Measurements from ENCODE around the gene RPTOR. TPM values are rescaled to one million over a fixed set of nuclear protein-coding genes. Genes with fewer than 3 reads are reported as not detected.

The RPTOR gene
- total and polyA plus RNA-seq, 10 of the 15 experiments (the other 5 are each of a cell fraction or from before 2014, with no cell fraction given), result 0.18 to 32.1 (median 7.8) TPM

DNA sequence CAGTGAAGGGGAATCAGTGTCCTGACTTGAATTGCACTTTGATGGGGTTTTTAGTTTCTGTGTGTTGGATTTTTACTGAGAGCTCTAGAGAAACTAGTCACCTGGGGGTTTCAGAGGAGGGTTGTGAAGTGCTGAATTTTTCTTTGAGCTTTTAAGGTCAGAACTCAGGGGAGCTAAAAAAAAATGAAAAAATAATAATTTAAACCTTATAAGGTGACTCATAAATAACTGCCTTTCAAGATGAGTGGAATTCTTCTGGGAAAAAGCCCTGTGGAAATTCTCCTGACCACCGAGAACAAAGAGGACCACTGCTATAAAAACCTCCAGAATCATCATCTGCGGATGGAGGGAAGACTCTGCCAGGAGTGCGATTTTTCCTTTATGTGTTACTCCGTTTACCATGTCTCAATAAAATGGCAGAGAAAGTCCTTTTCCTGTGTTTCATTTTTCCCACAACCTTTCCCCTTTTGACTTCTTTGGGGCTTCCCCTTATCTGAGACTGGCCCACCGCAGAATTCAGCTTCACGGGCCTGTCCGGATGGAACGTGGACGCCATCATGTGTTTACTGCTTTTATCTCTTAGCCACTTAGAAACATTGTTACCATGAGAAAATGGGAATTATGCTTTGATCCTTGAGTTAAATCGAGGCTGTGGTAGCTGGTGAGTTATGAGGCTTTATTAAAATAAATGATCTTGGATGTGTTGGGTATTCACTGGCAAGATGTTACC lies 39.7 kb downstream of the RPTOR start:
- TF ChIP-seq SMAD1 (IDR thresholded peaks at IDR 0.05; ENCODE audit: low read depth, partially characterized antibody), result no peak
- no peak for TF ChIP-seq IRF5 (IDR thresholded peaks at IDR 0.05; ENCODE audit: borderline replicate concordance)
- TF ChIP-seq, protein P1, sequence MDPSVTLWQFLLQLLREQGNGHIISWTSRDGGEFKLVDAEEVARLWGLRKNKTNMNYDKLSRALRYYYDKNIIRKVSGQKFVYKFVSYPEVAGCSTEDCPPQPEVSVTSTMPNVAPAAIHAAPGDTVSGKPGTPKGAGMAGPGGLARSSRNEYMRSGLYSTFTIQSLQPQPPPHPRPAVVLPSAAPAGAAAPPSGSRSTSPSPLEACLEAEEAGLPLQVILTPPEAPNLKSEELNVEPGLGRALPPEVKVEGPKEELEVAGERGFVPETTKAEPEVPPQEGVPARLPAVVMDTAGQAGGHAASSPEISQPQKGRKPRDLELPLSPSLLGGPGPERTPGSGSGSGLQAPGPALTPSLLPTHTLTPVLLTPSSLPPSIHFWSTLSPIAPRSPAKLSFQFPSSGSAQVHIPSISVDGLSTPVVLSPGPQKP (IDR thresholded peaks at IDR 0.05; ENCODE audit: low read depth, low read length), result no peak
- H3K79me2 ChIP-seq (ENCODE audit: control insufficient read depth, insufficient read depth, low read length), result peaks cover 14% of the 10 kb centered on the region
- POLR2A ChIA-PET, result interaction anchor here (1.3 kb wide), 1 partner anchor 13 kb away, joined by 3 read pairs; no protein-coding TSS in a partner anchor

More for the DNA sequence above, 39.7 kb downstream of the RPTOR start:
- ChIA-PET RAD21 (ENCODE audit: unreplicated experiment) (interaction anchor here (1.4 kb wide), 1 partner anchor 157 kb away, joined by 3 read pairs; no protein-coding TSS in a partner anchor), CTCF (interaction anchor here (1.2 to 2.7 kb wide), 3 partner anchors 9 to 13 kb away, joined by 3 to 11 read pairs (median 4); no protein-coding TSS in a partner anchor), SMC1A (ENCODE audit: uncharacterized antibody, unreplicated experiment) (interaction anchor here (0.7 to 1.8 kb wide), 3 partner anchors 9 to 23 kb away, joined by 4 to 6 read pairs (median 4); no protein-coding TSS in a partner anchor)
- DNase-seq (ENCODE audit: low read depth, low spot score) (no peak), FAIRE-seq (no peak), ATAC-seq (no peak)
- Histone ChIP-seq H3K27ac (ENCODE audit: control insufficient read depth, insufficient read depth) (no peak overlapping the region), H2AFZ (ENCODE audit: control insufficient read depth, low read depth, low read length) (no peak overlapping the region), H3K27me3 (replicated peaks in 1 of 2; ENCODE audit: control insufficient read depth in 2 of 2, insufficient read depth in 2 of 2, low read length in 1 of 2) (no peaks in the 10 kb centered on the region), H3K36me3 (ENCODE audit: control insufficient read depth in 2 of 2, insufficient read depth in 2 of 2, low read length in 1 of 2) (peaks cover 4% of the 10 kb centered on the region in 2 experiments; a peak in 3 of 4 replicates), H4K20me1 (ENCODE audit: control insufficient read depth, insufficient read depth) (no peaks in the 10 kb centered on the region), H3K4me2 (ENCODE audit: control insufficient read depth, insufficient read depth) (no peak overlapping the region), H3K9ac (ENCODE audit: control insufficient read depth, insufficient read depth, low read length) (no peak overlapping the region), H3K9me3 (replicated peaks; ENCODE audit: control insufficient read depth, insufficient read depth, low read length) (no peaks in the 10 kb centered on the region), H3K4me3 (no peak overlapping the region), H3K4me1 (ENCODE audit: control insufficient read depth, insufficient read depth, low read length) (no peaks in the 10 kb centered on the region; the same call in 1 of the 2 replicates)
- WGBS (ENCODE audit: insufficient coverage, insufficient replicate concordance, low lambda C conversion rate, missing lambda C conversion rate), result 82% methylated on average over 10 of the region's 10 CpGs
- BruUV-seq (replicated peaks), result no TSS peak
- intact Hi-C loops (cut with micrococcal nuclease; ENCODE audit: unreplicated experiment) (no loop called here), in situ Hi-C loops (cut with MboI) (no loop called here)
